ENCODE data around the gene LCLAT1. TPM values are rescaled to one million over a fixed set of nuclear protein-coding genes. Genes with fewer than 3 reads are reported as not detected.

LCLAT1 gene
- total RNA-seq, 4 donors from 2014 or later = 25.3 to 55.4 (median 43.1) TPM

DNA sequence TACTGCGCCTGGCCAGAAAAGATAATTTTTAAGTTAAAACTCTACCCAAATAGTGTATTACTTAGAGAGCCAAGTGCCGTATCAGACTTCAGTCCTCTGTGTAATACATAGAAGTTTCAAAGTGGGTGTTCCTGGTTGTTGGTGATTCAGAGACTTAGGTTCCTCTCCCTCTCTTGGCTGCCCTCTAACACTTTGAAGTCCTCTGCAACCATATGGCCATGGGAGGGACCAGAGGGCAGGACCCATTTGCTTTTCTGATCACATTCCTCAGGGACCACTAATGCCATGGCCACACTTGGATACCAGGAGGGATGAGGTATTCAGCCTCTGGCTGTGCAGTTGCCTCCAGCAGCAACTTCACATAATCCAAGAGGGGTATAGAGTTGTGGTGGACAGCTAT is 228.7 kb downstream of the LCLAT1 start:
- WGBS, 2 donors (ENCODE audit: low coverage in 1 of 2) = 95 to 100% methylated on average over 1 to 2 of the region's 2 CpGs
- Histone ChIP-seq H3K27me3 (no peaks in the 10 kb centered on the region), H3K36me3 (no peaks in the 10 kb centered on the region), H3K4me1 (no peaks in the 10 kb centered on the region), H3K9me3 (peaks cover 0 to 3% (median 0%) of the 10 kb centered on the region in 3 donors), H3K27ac (no peak overlapping the region), H3K4me3 (no peak overlapping the region)
- TF ChIP-seq, protein P1, sequence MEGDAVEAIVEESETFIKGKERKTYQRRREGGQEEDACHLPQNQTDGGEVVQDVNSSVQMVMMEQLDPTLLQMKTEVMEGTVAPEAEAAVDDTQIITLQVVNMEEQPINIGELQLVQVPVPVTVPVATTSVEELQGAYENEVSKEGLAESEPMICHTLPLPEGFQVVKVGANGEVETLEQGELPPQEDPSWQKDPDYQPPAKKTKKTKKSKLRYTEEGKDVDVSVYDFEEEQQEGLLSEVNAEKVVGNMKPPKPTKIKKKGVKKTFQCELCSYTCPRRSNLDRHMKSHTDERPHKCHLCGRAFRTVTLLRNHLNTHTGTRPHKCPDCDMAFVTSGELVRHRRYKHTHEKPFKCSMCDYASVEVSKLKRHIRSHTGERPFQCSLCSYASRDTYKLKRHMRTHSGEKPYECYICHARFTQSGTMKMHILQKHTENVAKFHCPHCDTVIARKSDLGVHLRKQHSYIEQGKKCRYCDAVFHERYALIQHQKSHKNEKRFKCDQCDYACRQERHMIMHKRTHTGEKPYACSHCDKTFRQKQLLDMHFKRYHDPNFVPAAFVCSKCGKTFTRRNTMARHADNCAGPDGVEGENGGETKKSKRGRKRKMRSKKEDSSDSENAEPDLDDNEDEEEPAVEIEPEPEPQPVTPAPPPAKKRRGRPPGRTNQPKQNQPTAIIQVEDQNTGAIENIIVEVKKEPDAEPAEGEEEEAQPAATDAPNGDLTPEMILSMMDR (IDR thresholded peaks at IDR 0.05) = no peak
- TF ChIP-seq POLR2A (IDR thresholded peaks at IDR 0.05) (no peak), POLR2AphosphoS5 (IDR thresholded peaks at IDR 0.05) (no peak), EP300 (IDR thresholded peaks at IDR 0.05) (no peak)
- ATAC-seq = no peak

DNA sequence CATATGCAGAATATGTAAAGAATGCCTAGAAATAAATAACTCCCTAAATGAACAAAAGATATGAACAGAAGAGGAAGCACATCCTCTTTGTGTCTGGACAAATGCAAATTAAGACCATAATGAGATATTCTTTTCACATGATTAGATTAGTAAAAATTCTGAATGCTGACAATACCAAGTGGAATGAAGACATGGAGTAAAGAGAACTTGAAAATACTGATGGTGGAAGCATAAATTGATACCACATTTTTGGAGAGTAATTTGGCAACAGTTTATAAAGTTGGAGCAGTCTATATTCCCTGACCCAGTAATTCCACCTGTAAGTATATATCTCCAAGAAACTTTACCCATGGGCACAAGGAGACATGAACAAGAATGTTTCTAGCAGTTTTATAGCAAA is 230.2 kb downstream of the LCLAT1 start:
- Histone ChIP-seq H3K27ac (no peak overlapping the region), H3K9me3 (no peaks in the 10 kb centered on the region), H3K36me3 (no peaks in the 10 kb centered on the region), H3K27me3 (no peaks in the 10 kb centered on the region), H3K4me1 (no peaks in the 10 kb centered on the region), H3K4me3 (no peak overlapping the region)
- ATAC-seq = no peak
- TF ChIP-seq, protein P1 (IDR thresholded peaks at IDR 0.05) = no peak
- TF ChIP-seq EP300 (IDR thresholded peaks at IDR 0.05) = no peak
- no peak for TF ChIP-seq POLR2AphosphoS5 (IDR thresholded peaks at IDR 0.05)

DNA sequence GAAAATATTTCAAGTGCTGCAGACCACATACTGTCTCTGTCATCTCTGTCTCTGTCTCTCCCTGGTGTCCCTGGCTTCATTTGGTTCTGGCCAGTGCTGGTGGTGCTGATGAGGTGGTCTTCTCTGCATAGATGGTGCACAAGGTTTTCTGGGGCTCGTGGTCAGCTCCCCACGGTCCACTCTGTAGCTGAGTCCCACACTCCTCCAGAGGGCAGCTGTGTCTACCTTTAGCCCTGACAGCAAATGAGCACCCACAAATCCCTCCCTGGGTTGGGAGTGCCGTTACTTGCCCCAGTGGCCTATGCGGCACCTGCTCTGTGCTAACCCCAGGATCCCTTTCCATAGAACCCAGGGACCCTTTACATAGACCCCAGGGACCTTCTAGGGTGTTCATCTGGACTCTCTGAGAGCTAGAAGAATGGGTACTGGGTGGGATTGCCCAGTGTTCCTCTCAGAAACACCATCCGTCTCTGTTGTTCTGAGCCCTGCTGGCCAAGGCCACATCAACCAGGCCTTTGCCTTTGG is 230.9 kb downstream of the LCLAT1 start:
- H3K27me3 ChIP-seq = no peaks in the 10 kb centered on the region
- TF ChIP-seq POLR2A (IDR thresholded peaks at IDR 0.05) (no peak), EP300 (IDR thresholded peaks at IDR 0.05) (no peak), POLR2AphosphoS5 (IDR thresholded peaks at IDR 0.05) (no peak)
- TF ChIP-seq, protein P1 (IDR thresholded peaks at IDR 0.05) = no peak
- H3K9me3 ChIP-seq = no peaks in the 10 kb centered on the region
- H3K27ac ChIP-seq = no peak overlapping the region
- no peaks in the 10 kb centered on the region for H3K4me1 ChIP-seq
- WGBS, 2 donors (ENCODE audit: low coverage in 1 of 2) = 100% methylated on average over 1 of the region's 5 CpGs; no CpG with 5 or more reads in 1 of the 2 donors
- H3K4me3 ChIP-seq = no peak overlapping the region
- H3K36me3 ChIP-seq = no peaks in the 10 kb centered on the region
- ATAC-seq = no peak

DNA sequence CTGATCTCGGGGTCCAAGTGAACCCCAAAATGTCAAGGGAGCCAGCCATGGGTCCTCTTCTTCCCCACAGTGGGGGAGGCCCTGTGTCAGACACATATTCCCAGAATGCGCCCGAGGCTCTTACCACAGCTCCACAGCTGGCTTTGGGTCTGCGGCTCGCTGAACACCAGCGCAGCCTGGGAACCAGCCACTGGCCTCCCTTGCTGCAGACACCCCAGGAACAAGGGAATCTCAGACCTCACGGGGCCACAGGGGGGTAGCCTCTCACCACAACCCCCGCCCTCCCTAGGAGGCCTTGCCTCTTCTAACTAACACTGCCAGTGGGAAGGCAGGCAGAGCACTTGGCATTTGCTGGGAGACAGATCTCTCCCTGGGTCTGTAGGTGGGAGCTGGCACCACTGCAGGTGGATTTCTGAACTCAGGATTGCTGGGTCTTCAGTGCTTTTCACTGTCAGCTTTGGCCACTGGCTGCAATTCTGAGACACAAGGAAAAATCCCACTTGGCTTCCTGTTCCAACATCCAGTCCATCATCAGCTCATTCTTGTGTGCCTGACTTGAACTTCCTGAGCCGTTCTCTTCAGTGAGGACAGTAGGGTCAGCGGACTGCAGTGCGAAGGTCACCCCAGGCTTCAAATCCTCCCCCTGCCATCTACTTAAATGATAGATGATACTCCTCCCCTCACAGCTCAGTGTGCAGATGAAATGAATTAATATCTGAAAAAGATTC is 231.5 kb downstream of the LCLAT1 start:
- TF ChIP-seq, protein P1 (IDR thresholded peaks at IDR 0.05) = no peak
- TF ChIP-seq POLR2AphosphoS5 (IDR thresholded peaks at IDR 0.05) (no peak), POLR2A (IDR thresholded peaks at IDR 0.05) (no peak), EP300 (IDR thresholded peaks at IDR 0.05) (no peak)
- 60 to 77% methylated on average over 1 to 4 of the region's 11 CpGs for WGBS, 2 donors (ENCODE audit: low coverage in 1 of 2)
- H3K9me3 ChIP-seq = no peaks in the 10 kb centered on the region
- no peak for ATAC-seq
- H3K27ac ChIP-seq = no peak overlapping the region
- no peaks in the 10 kb centered on the region for H3K4me1 ChIP-seq
- no peak overlapping the region for H3K4me3 ChIP-seq
- H3K36me3 ChIP-seq = no peaks in the 10 kb centered on the region
- H3K27me3 ChIP-seq = no peaks in the 10 kb centered on the region
